ENCODE data around the gene PLXNB1. TPM values are rescaled to one million over a fixed set of nuclear protein-coding genes. Genes with fewer than 3 reads are reported as not detected.

The PLXNB1 gene
- total and polyA plus RNA-seq, 7 donors, result 2.3 to 6.1 (median 2.5) TPM

- DNase-seq, result peak in 1 of 2 donors; percentile 38
Measured at GRCh38 chr3:48420561-48420960, 9.3 kb downstream of the PLXNB1 start.

GRCh38 chr3:48419597-48419996 lies 10.3 kb downstream of the PLXNB1 start:
- Histone ChIP-seq H3K36me3 (ENCODE audit: insufficient read depth in 1 of 2, low read depth in 1 of 2) (no peaks in the 10 kb centered on the region), H3K9me3 (no peaks in the 10 kb centered on the region), H3K27ac (no peak overlapping the region), H3K4me3 (no peak overlapping the region), H3K27me3 (ENCODE audit: insufficient read depth in 3 of 3, low read length in 2 of 3) (peaks cover 0 to 22% (median 0%) of the 10 kb centered on the region in 3 donors), H3K4me1 (no peaks in the 10 kb centered on the region)
- WGBS, 3 donors, result 92 to 93% (median 92%) methylated on average over 17 of the region's 17 CpGs
- DNase-seq (no peak), ATAC-seq (no peak)
- intact Hi-C loops (cut with DNase I), result no loop called here
- no peak for TF ChIP-seq CTCF (IDR thresholded peaks at IDR 0.05)

More at GRCh38 chr3:48420561-48420960, 9.3 kb downstream of the PLXNB1 start:
- intact Hi-C loops (cut with DNase I), result no loop called here
- Histone ChIP-seq H3K4me3 (no peak overlapping the region), H3K36me3 (ENCODE audit: insufficient read depth in 1 of 2, low read depth in 1 of 2) (no peaks in the 10 kb centered on the region), H3K27ac (no peak overlapping the region), H3K4me1 (no peaks in the 10 kb centered on the region), H3K27me3 (ENCODE audit: insufficient read depth in 3 of 3, low read length in 2 of 3) (peaks cover 0 to 30% (median 1%) of the 10 kb centered on the region in 3 donors), H3K9me3 (no peaks in the 10 kb centered on the region)
- no peak for TF ChIP-seq CTCF (IDR thresholded peaks at IDR 0.05)
- no peak for ATAC-seq
- 88 to 90% (median 89%) methylated on average over 13 to 14 of the region's 14 CpGs for WGBS, 3 donors

GRCh38 chr3:48419149-48419548 lies 10.7 kb downstream of the PLXNB1 start:
- Histone ChIP-seq H3K4me1 (no peaks in the 10 kb centered on the region), H3K4me3 (no peak overlapping the region), H3K9me3 (no peaks in the 10 kb centered on the region), H3K27ac (no peak overlapping the region), H3K27me3 (ENCODE audit: insufficient read depth in 3 of 3, low read length in 2 of 3) (peaks cover 0 to 18% (median 0%) of the 10 kb centered on the region in 3 donors), H3K36me3 (ENCODE audit: insufficient read depth in 1 of 2, low read depth in 1 of 2) (no peaks in the 10 kb centered on the region)
- 88 to 93% (median 92%) methylated on average over 9 of the region's 9 CpGs for WGBS, 3 donors
- DNase-seq, result peak in 1 of 2 donors; percentile 30
- no peak for TF ChIP-seq CTCF (IDR thresholded peaks at IDR 0.05)
- intact Hi-C loops (cut with DNase I), result no loop called here
- ATAC-seq, result no peak

- H3K27me3 ChIP-seq (ENCODE audit: insufficient read depth in 3 of 3, low read length in 2 of 3), result peaks cover 0 to 16% (median 0%) of the 10 kb centered on the region in 3 donors
- intact Hi-C loops (cut with DNase I), result no loop called here
- no peak for DNase-seq
- no peak overlapping the region for H3K4me3 ChIP-seq
- no peak overlapping the region for H3K27ac ChIP-seq
- 67 to 85% (median 72%) methylated on average over 9 of the region's 9 CpGs for WGBS, 3 donors
- no peaks in the 10 kb centered on the region for H3K4me1 ChIP-seq
- H3K9me3 ChIP-seq, result no peaks in the 10 kb centered on the region
- TF ChIP-seq CTCF (IDR thresholded peaks at IDR 0.05), result no peak
- ATAC-seq, result no peak
- H3K36me3 ChIP-seq (ENCODE audit: insufficient read depth in 1 of 2, low read depth in 1 of 2), result no peaks in the 10 kb centered on the region
Measured at GRCh38 chr3:48418651-48419050, 11.2 kb downstream of the PLXNB1 start.

GRCh38 chr3:48418140-48418539 lies 11.7 kb downstream of the PLXNB1 start:
- ATAC-seq (no peak), DNase-seq (peak in 1 of 2 donors; percentile 19)
- Histone ChIP-seq H3K4me1 (no peaks in the 10 kb centered on the region), H3K9me3 (no peaks in the 10 kb centered on the region), H3K36me3 (ENCODE audit: insufficient read depth in 1 of 2, low read depth in 1 of 2) (no peaks in the 10 kb centered on the region), H3K27me3 (ENCODE audit: insufficient read depth in 3 of 3, low read length in 2 of 3) (peaks cover 0 to 15% (median 0%) of the 10 kb centered on the region in 3 donors), H3K27ac (no peak overlapping the region), H3K4me3 (no peak overlapping the region)
- intact Hi-C loops (cut with DNase I), result no loop called here
- TF ChIP-seq CTCF (IDR thresholded peaks at IDR 0.05), result no peak
- WGBS, 3 donors, result 89 to 98% (median 89%) methylated on average over 17 of the region's 17 CpGs

All from psoas muscle (tissue), 8 donors.